Mesendoderm (in vitro differentiated cells): Measurements from ENCODE around the gene TMEM219.
"Not testable (repeated sequence)": the region's sequence is repeated elsewhere in the genome, so short reads cannot be mapped to it uniquely, and the experiment has no call there.

Experiments used
- DNase-seq: peaks from one replicate; pipeline ENCODE4 v3.0.0; 2013
- H2AK5ac ChIP-seq: 2 replicates; pipeline ENCODE4 v1.6.1; 2013; ENCODE audit warnings: low read length, inconsistent platforms
- H2BK120ac ChIP-seq: 2 replicates; pipeline ENCODE4 v1.6.1; 2013; ENCODE audit warnings: low read depth, mild to moderate bottlenecking, low read length, moderate library complexity, mixed read lengths
- H2BK15ac ChIP-seq: replicated peaks from 2 replicates; pipeline ENCODE4 v1.6.1; 2013; ENCODE audit warnings: low read depth, mild to moderate bottlenecking, moderate library complexity
- H2BK5ac ChIP-seq: 2 replicates; pipeline ENCODE4 v1.6.1; 2013; ENCODE audit warnings: low read length, inconsistent platforms
- H3K18ac ChIP-seq: 2 replicates; pipeline ENCODE4 v1.6.1; 2013; ENCODE audit warnings: mild to moderate bottlenecking, low read length, mixed read lengths
- H3K23ac ChIP-seq: one replicate; pipeline ENCODE4 v1.6.1; 2013; ENCODE audit warnings: low read length
- H3K27ac ChIP-seq: 2 replicates; pipeline ENCODE4 v1.5.1; 2013; ENCODE audit warnings: low read depth, mild to moderate bottlenecking, inconsistent platforms, low read length, moderate library complexity
- H3K27me3 ChIP-seq: 2 replicates; pipeline ENCODE4 v1.6.1; 2013; ENCODE audit warnings: low read length, control low read depth, mild to moderate bottlenecking, inconsistent platforms; ENCODE audit not compliant: insufficient read depth, poor library complexity
- H3K36me3 ChIP-seq: 2 replicates; pipeline ENCODE4 v1.6.1; 2013; ENCODE audit warnings: low read length, inconsistent platforms; ENCODE audit not compliant: control insufficient read depth, insufficient read depth
- H3K4ac ChIP-seq: one replicate; pipeline ENCODE4 v1.6.1; 2013; ENCODE audit warnings: low read depth, mild to moderate bottlenecking, low read length, moderate library complexity
- H3K4me1 ChIP-seq: 2 replicates; pipeline ENCODE4 v1.6.1; 2013; ENCODE audit warnings: low read depth, low read length, inconsistent platforms; ENCODE audit not compliant: control insufficient read depth
- H3K4me2 ChIP-seq: 2 replicates; pipeline ENCODE4 v1.6.1; 2013; ENCODE audit warnings: low read length
- H3K4me3 ChIP-seq: 2 replicates; pipeline ENCODE4 v1.5.1; 2013; ENCODE audit warnings: mild to moderate bottlenecking, low read length
- H3K56ac ChIP-seq: one replicate; pipeline ENCODE4 v1.6.1; 2013; ENCODE audit warnings: low read length
- H3K79me1 ChIP-seq: 2 replicates; pipeline ENCODE4 v1.6.1; 2013; ENCODE audit warnings: low read length, inconsistent platforms
- H3K79me2 ChIP-seq: 2 replicates; pipeline ENCODE4 v1.6.1; 2013; ENCODE audit warnings: mild to moderate bottlenecking, low read length; ENCODE audit not compliant: control insufficient read depth, insufficient read depth
- H3K9ac ChIP-seq: 2 replicates; pipeline ENCODE4 v1.6.1; 2013; ENCODE audit warnings: low read length, inconsistent platforms
- H4K5ac ChIP-seq: one replicate; pipeline ENCODE4 v1.6.1; 2013; ENCODE audit warnings: low read length
- H4K8ac ChIP-seq: one replicate; pipeline ENCODE4 v1.6.1; 2013; ENCODE audit warnings: low read depth, mild to moderate bottlenecking, control low read depth, low read length, moderate library complexity
- WGBS: extraction: QIAGEN DNeasy Blood & Tissue Kit; methylation state at CpG from one replicate; pipeline ENCODE4 v1.1.7; 2013; ENCODE audit warnings: low lambda C conversion rate, missing lambda C conversion rate; ENCODE audit not compliant: insufficient coverage; ENCODE audit errors: extremely low coverage; 5-methylcytosine and 5-hydroxymethylcytosine counted together

Gene TMEM219

GRCh38 chr16:29959293-29959692 lies 2.6 kb upstream of the TMEM219 start:
- Histone ChIP-seq H3K4me2 (no peak overlapping the region), H3K4me1 (peaks cover 5% of the 10 kb centered on the region), H3K27ac (no peak overlapping the region), H2AK5ac (no peak overlapping the region), H2BK15ac (no peak overlapping the region), H3K79me1 (no peaks in the 10 kb centered on the region), H3K23ac (no peak overlapping the region), H3K27me3 (no peaks in the 10 kb centered on the region), H3K18ac (no peak overlapping the region), H3K4ac (no peak overlapping the region), H2BK5ac (no peak overlapping the region), H3K9ac (no peak overlapping the region), H3K4me3 (no peak overlapping the region), H2BK120ac (no peak overlapping the region), H3K79me2 (no peaks in the 10 kb centered on the region), H3K36me3 (no peaks in the 10 kb centered on the region), H3K56ac (no peak overlapping the region), H4K5ac (no peak overlapping the region), H4K8ac (no peak overlapping the region)
- no peak for DNase-seq
- WGBS, result no CpG with 5 or more reads among the region's 9 CpGs

- not testable (repeated sequence) for H3K27me3 ChIP-seq, H3K4me2 ChIP-seq, H3K23ac ChIP-seq, H3K79me2 ChIP-seq, H3K56ac ChIP-seq, H3K36me3 ChIP-seq, DNase-seq, H3K18ac ChIP-seq, H3K9ac ChIP-seq, H2BK5ac ChIP-seq, H3K4me1 ChIP-seq, H2BK15ac ChIP-seq, H3K27ac ChIP-seq, H2AK5ac ChIP-seq, H3K4ac ChIP-seq, H4K8ac ChIP-seq, H4K5ac ChIP-seq, H3K79me1 ChIP-seq, H2BK120ac ChIP-seq, H3K4me3 ChIP-seq
- WGBS, result no CpG with 5 or more reads among the region's 4 CpGs
Measured at GRCh38 chr16:29959821-29960220, 2.1 kb upstream of the TMEM219 start.

- Histone ChIP-seq H4K8ac (no peak overlapping the region), H2BK120ac (no peak overlapping the region), H3K36me3 (no peaks in the 10 kb centered on the region), H4K5ac (no peak overlapping the region), H3K9ac (peak overlapping the region; percentile 91), H2BK5ac (no peak overlapping the region), H3K4me3 (no peak overlapping the region), H3K23ac (no peak overlapping the region), H3K18ac (no peak overlapping the region), H3K4me2 (peak overlapping the region; percentile 51), H3K4me1 (peaks cover 5% of the 10 kb centered on the region), H3K27ac (no peak overlapping the region), H2BK15ac (no peak overlapping the region), H3K4ac (no peak overlapping the region), H3K27me3 (no peaks in the 10 kb centered on the region), H2AK5ac (no peak overlapping the region), H3K56ac (peak overlapping the region; percentile 94), H3K79me2 (no peaks in the 10 kb centered on the region), H3K79me1 (no peaks in the 10 kb centered on the region)
- no CpG with 5 or more reads among the region's 10 CpGs for WGBS
- DNase-seq, result no peak
Measured at GRCh38 chr16:29961127-29961478, 776 bp upstream of the TMEM219 start.

- no peak overlapping the region for H2BK5ac ChIP-seq
- peak overlapping the region; percentile 98 for H4K8ac ChIP-seq
- H3K23ac ChIP-seq, result peak overlapping the region; percentile 73
- no peaks in the 10 kb centered on the region for H3K79me1 ChIP-seq
- H3K4me2 ChIP-seq, result peak overlapping the region; percentile 94
- no peaks in the 10 kb centered on the region for H3K27me3 ChIP-seq
- peak overlapping the region; percentile 58 for H3K4ac ChIP-seq
- no peak overlapping the region for H4K5ac ChIP-seq
- peaks cover 5% of the 10 kb centered on the region for H3K4me1 ChIP-seq
- no peak overlapping the region for H3K27ac ChIP-seq
- H3K79me2 ChIP-seq, result no peaks in the 10 kb centered on the region
- no peak overlapping the region for H2BK120ac ChIP-seq
- no peak for DNase-seq
- no peaks in the 10 kb centered on the region for H3K36me3 ChIP-seq
- peak overlapping the region; percentile 86 for H3K9ac ChIP-seq
- H2BK15ac ChIP-seq, result no peak overlapping the region
- peak overlapping the region; percentile 52 for H3K4me3 ChIP-seq
- H3K56ac ChIP-seq, result peak overlapping the region; percentile 90
- peak overlapping the region; percentile 45 for H2AK5ac ChIP-seq
- WGBS, result no CpG with 5 or more reads among the region's 18 CpGs
- H3K18ac ChIP-seq, result peak overlapping the region; percentile 41
Measured at GRCh38 chr16:29962344-29962994, 590 bp downstream of the TMEM219 start.

GRCh38 chr16:29963021-29963743 lies 1.3 kb downstream of the TMEM219 start:
- H2BK15ac ChIP-seq, result no peak overlapping the region
- no peak for DNase-seq
- H3K27me3 ChIP-seq, result no peaks in the 10 kb centered on the region
- H3K9ac ChIP-seq, result peak overlapping the region; percentile 86
- H3K36me3 ChIP-seq, result no peaks in the 10 kb centered on the region
- H3K4me1 ChIP-seq, result peaks cover 5% of the 10 kb centered on the region
- no peak overlapping the region for H3K18ac ChIP-seq
- no peaks in the 10 kb centered on the region for H3K79me2 ChIP-seq
- no peak overlapping the region for H3K23ac ChIP-seq
- H3K79me1 ChIP-seq, result no peaks in the 10 kb centered on the region
- H2AK5ac ChIP-seq, result no peak overlapping the region
- no peak overlapping the region for H2BK120ac ChIP-seq
- no CpG with 5 or more reads among the region's 14 CpGs for WGBS
- no peak overlapping the region for H3K27ac ChIP-seq
- H3K56ac ChIP-seq, result peak overlapping the region; percentile 53
- H3K4me3 ChIP-seq, result no peak overlapping the region
- H2BK5ac ChIP-seq, result no peak overlapping the region
- H4K8ac ChIP-seq, result no peak overlapping the region
- no peak overlapping the region for H3K4me2 ChIP-seq
- H4K5ac ChIP-seq, result no peak overlapping the region
- H3K4ac ChIP-seq, result no peak overlapping the region
